HG02840 (cell line): ENCODE data around the gene SLC17A7.
"Not testable (repeated sequence)": the region's sequence is repeated elsewhere in the genome, so short reads cannot be mapped to it uniquely, and the experiment has no call there.

ENCODE experiments used
- ATAC-seq: cut with Tn5 transposase; IDR thresholded peaks from one replicate; pipeline ENCODE4 v1.9.1; 2021; ENCODE audit warnings: mild to moderate bottlenecking, moderate library complexity, moderate number of reproducible peaks; ENCODE audit not compliant: unreplicated experiment, low FRiP score

The SLC17A7 gene

GRCh38 chr19:49441210-49441959 lies at the start of gene SLC17A7:
Gene SLC17A7 (minus strand): TSS chr19:49441527. CDS start chr19:49441379, 148 bp downstream.
- no peak for ATAC-seq

- no peak for ATAC-seq
Observed at GRCh38 chr19:49490287-49491029, 49.1 kb upstream of the SLC17A7 start.

- ATAC-seq: no peak
Observed at GRCh38 chr19:49489601-49490167, 48.4 kb upstream of the SLC17A7 start.

- no peak for ATAC-seq
Observed at GRCh38 chr19:49488863-49489537, 47.7 kb upstream of the SLC17A7 start.

GRCh38 chr19:49488046-49488862 lies 46.9 kb upstream of the SLC17A7 start:
- ATAC-seq: no peak

- ATAC-seq: peak; percentile 92
Observed at GRCh38 chr19:49487277-49488045, 46.1 kb upstream of the SLC17A7 start, which contains the start of gene RPL13A. Gene RPL13A (plus strand): TSS chr19:49487608. CDS start chr19:49487630, 22 bp downstream.

GRCh38 chr19:49486710-49487276 lies 45.5 kb upstream of the SLC17A7 start:
- ATAC-seq: no peak

GRCh38 chr19:49486232-49486631 lies 44.9 kb upstream of the SLC17A7 start:
- ATAC-seq: no peak

GRCh38 chr19:49481020-49481683 lies 39.8 kb upstream of the SLC17A7 start:
- no peak for ATAC-seq

GRCh38 chr19:49479975-49480628 lies 38.8 kb upstream of the SLC17A7 start:
- no peak for ATAC-seq

GRCh38 chr19:49475995-49476880 lies 34.9 kb upstream of the SLC17A7 start:
- ATAC-seq: no peak

GRCh38 chr19:49475191-49475917 lies 34.0 kb upstream of the SLC17A7 start:
- ATAC-seq: no peak

- ATAC-seq: no peak
Observed at GRCh38 chr19:49474542-49474924, 33.2 kb upstream of the SLC17A7 start.

- peak; percentile 48 for ATAC-seq
Observed at GRCh38 chr19:49473868-49474541, 32.7 kb upstream of the SLC17A7 start, which contains the start of gene FLT3LG. Gene FLT3LG (plus strand): TSS chr19:49474215. CDS start chr19:49474640, 425 bp downstream.

GRCh38 chr19:49473501-49473867 lies 32.2 kb upstream of the SLC17A7 start:
- ATAC-seq: not testable (repeated sequence)

- no peak for ATAC-seq
Observed at GRCh38 chr19:49472936-49473335, 31.6 kb upstream of the SLC17A7 start.
